Liver (tissue), 3 donors: ENCODE results near the gene ZNF536.

ENCODE experiments used
- ATF3 ChIP-seq: IDR thresholded peaks from 2 replicates; pipeline ENCODE4 v1.6.1; 2016; ENCODE audit warnings: antibody characterized with exemption
- CTCF ChIP-seq: fragments of 150-350 bp; IDR thresholded peaks from 2 replicates; pipeline ENCODE4 v1.5.1; 2017; ENCODE audit warnings: improper control_type of control experiment, low read depth, low read length; ENCODE audit not compliant: missing input control
- EGR1 ChIP-seq, 2 donors: IDR thresholded peaks; 2 replicates each; pipeline ENCODE4 v1.6.1; 2016 to 2018; ENCODE audit warnings: antibody characterized with exemption in 2 of 2, low read depth in 2 of 2
- FOXA1 ChIP-seq: IDR thresholded peaks from 2 replicates; pipeline ENCODE4 v1.6.1; 2016; ENCODE audit warnings: antibody characterized with exemption
- GABPA ChIP-seq, 2 donors: IDR thresholded peaks in 1 of 2; conservative IDR thresholded peaks in 1 of 2; 2 replicates each; pipeline ENCODE4 v1.6.1; 2016; ENCODE audit warnings: antibody characterized with exemption in 2 of 2, mild to moderate bottlenecking in 1 of 2, moderate library complexity in 1 of 2
- HNF4G ChIP-seq: IDR thresholded peaks from 2 replicates; pipeline ENCODE4 v1.6.1; 2016; ENCODE audit warnings: antibody characterized with exemption
- JUND ChIP-seq, 2 donors: IDR thresholded peaks; 2 replicates each; pipeline ENCODE4 v1.6.1; 2016; ENCODE audit warnings: antibody characterized with exemption in 2 of 2
- RAD21 ChIP-seq, 2 donors: IDR thresholded peaks; 2 replicates each; pipeline ENCODE4 v1.6.1; 2016; ENCODE audit warnings: antibody characterized with exemption in 2 of 2, mild to moderate bottlenecking in 2 of 2
- SP1 ChIP-seq: IDR thresholded peaks from 2 replicates; pipeline ENCODE4 v1.6.1; 2018; ENCODE audit warnings: antibody characterized with exemption, mild to moderate bottlenecking
- TAF1 ChIP-seq: conservative IDR thresholded peaks from 2 replicates; pipeline ENCODE4 v1.6.1; 2016; ENCODE audit warnings: antibody characterized with exemption, mild to moderate bottlenecking
- YY1 ChIP-seq: IDR thresholded peaks from 2 replicates; pipeline ENCODE4 v1.6.1; 2016; ENCODE audit warnings: antibody characterized with exemption, mild to moderate bottlenecking
- TF ChIP-seq, protein P1 (sequence below): IDR thresholded peaks from 2 replicates; pipeline ENCODE4 v1.6.1; 2016; ENCODE audit warnings: antibody characterized with exemption, mild to moderate bottlenecking
- TF ChIP-seq, protein P2 (sequence below): IDR thresholded peaks from 2 replicates; pipeline ENCODE4 v1.6.1; 2016; ENCODE audit warnings: antibody characterized with exemption
- TF ChIP-seq, protein P3 (sequence below): IDR thresholded peaks from 2 replicates; pipeline ENCODE4 v1.6.1; 2016; ENCODE audit warnings: antibody characterized with exemption
- donor health status: healthy.
- donor health status: healthy.

DNA sequence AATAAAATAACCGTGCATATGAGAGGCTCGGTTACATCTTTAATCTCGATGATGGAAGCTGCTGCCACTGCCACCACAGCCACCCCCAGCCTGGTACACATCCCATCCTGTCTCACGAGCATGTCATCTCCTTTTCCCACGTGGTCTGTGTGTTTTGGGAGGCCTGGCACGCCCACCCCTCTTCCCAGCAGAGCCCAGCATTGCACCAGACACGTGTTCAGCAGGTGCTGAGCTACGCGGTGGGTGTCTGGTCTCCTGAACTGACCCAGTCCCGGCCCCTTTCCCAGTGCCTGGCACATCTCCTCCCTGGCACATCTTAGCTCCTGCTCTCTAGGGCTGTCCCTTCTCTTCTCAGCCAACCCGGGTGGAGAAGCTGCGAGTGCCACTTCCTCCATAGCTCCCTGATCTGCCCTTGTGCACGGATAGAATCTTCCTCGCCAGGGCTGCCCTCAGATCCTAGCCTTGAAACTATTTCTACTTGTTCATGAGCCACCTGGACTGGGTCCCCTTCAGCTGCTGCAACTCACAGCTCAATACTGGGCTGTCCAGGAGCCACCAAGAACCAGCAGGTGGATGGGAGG, 36.8 kb upstream of the ZNF536 start:
- TF ChIP-seq RAD21 (IDR thresholded peaks at IDR 0.05) (no peak), CTCF (no peak), YY1 (no peak), ATF3 (no peak), TAF1 (no peak), HNF4G (no peak), EGR1 (IDR thresholded peaks at IDR 0.05; ENCODE audit: low read depth in 2 of 2) (no peak), GABPA (IDR thresholded peaks at IDR 0.05 in 1 of 2, conservative IDR thresholded peaks at IDR 0.05 in 1 of 2) (no peak), FOXA1 (no peak), SP1 (no peak), JUND (IDR thresholded peaks at IDR 0.05) (no peak)
- TF ChIP-seq, protein P1, sequence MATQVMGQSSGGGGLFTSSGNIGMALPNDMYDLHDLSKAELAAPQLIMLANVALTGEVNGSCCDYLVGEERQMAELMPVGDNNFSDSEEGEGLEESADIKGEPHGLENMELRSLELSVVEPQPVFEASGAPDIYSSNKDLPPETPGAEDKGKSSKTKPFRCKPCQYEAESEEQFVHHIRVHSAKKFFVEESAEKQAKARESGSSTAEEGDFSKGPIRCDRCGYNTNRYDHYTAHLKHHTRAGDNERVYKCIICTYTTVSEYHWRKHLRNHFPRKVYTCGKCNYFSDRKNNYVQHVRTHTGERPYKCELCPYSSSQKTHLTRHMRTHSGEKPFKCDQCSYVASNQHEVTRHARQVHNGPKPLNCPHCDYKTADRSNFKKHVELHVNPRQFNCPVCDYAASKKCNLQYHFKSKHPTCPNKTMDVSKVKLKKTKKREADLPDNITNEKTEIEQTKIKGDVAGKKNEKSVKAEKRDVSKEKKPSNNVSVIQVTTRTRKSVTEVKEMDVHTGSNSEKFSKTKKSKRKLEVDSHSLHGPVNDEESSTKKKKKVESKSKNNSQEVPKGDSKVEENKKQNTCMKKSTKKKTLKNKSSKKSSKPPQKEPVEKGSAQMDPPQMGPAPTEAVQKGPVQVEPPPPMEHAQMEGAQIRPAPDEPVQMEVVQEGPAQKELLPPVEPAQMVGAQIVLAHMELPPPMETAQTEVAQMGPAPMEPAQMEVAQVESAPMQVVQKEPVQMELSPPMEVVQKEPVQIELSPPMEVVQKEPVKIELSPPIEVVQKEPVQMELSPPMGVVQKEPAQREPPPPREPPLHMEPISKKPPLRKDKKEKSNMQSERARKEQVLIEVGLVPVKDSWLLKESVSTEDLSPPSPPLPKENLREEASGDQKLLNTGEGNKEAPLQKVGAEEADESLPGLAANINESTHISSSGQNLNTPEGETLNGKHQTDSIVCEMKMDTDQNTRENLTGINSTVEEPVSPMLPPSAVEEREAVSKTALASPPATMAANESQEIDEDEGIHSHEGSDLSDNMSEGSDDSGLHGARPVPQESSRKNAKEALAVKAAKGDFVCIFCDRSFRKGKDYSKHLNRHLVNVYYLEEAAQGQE: no peak
- TF ChIP-seq, protein P2, sequence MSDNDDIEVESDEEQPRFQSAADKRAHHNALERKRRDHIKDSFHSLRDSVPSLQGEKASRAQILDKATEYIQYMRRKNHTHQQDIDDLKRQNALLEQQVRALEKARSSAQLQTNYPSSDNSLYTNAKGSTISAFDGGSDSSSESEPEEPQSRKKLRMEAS: no peak
- TF ChIP-seq, protein P3, sequence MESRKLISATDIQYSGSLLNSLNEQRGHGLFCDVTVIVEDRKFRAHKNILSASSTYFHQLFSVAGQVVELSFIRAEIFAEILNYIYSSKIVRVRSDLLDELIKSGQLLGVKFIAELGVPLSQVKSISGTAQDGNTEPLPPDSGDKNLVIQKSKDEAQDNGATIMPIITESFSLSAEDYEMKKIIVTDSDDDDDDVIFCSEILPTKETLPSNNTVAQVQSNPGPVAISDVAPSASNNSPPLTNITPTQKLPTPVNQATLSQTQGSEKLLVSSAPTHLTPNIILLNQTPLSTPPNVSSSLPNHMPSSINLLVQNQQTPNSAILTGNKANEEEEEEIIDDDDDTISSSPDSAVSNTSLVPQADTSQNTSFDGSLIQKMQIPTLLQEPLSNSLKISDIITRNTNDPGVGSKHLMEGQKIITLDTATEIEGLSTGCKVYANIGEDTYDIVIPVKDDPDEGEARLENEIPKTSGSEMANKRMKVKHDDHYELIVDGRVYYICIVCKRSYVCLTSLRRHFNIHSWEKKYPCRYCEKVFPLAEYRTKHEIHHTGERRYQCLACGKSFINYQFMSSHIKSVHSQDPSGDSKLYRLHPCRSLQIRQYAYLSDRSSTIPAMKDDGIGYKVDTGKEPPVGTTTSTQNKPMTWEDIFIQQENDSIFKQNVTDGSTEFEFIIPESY: no peak
